NCI-H1417 (cell line): Measurements from ENCODE around the gene HCN1.

ENCODE experiments used
- DNase-seq, 3 experiments: peaks; one replicate each; lab custom pipeline; 2025; lab: John Stamatoyannopoulos, UW

The HCN1 gene

DNA sequence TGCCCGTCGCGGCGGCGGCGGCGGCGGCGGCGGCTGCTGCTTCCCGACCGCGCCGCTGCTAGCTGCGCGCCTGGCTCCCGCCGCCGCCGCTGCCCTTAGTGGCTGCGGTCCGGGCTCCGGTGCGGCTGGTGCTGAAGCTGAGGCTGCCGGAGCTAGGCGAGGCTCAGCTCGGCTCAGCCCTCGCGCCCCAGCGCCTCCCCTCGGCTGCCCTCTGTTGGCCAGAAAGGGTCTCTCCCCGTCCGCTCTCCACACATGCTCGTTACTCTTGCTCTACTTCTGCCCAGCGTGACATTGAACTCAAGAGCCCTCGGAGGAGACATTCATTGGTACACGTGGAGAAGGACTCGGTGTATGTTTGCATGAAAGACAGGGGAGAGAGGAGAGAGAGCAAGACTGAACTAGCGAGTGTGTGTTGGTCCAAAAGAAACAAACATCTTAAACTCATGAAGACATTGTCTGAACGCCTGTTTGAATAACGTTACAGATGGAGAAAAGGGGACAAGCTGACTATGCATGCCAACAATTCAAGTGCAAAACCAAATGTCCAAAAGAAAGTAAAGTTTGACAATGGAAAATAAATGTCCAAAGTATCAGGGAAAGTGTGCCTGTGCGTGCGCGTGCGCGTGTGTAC is at the start of gene HCN1:
Gene HCN1, minus strand, starts transcription at position 175 of the 631 bp plus-strand sequence.
- peak in 2 of 3 experiments; percentile 52 to 72 for DNase-seq

DNA sequence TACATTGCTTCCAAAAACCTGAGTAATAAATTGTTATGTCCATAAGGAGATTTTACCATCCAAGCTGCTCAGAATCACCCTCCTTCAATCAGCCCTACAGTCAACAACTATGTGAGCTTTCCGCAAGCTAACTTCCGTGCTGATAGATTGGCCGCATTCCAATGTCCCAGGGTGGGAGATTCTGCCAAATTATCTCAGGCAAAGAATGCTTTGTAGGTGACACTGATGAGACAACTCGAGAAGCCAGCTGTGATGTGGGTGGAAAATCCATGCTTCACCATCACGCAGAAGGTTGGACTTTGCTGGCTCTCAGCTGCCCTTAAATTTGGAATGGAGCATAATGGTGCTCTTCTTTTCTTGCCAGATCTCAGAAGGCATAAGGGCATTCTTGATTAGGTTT is 44.9 kb upstream of the HCN1 start:
- no peak for DNase-seq

DNA sequence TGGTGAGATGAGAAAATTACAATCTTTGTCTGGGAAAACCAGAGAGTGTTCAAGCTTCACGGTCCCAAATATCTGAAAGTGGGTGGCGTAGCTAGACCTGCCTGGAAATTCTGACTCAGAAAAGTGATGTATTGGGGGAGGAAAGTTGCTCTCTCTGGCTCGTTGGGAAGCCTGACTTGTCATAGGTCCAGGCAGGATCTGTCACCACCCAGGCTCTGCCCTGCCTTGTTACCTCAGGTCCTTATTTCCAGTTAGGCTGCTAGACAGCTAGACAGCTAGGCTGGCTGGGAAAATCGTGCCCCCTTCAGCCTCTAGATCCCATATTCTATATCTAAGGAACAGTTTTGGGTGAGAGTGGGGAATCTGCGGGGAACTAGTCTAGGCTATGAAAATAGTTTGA is 41.0 kb upstream of the HCN1 start:
- no peak for DNase-seq

DNA sequence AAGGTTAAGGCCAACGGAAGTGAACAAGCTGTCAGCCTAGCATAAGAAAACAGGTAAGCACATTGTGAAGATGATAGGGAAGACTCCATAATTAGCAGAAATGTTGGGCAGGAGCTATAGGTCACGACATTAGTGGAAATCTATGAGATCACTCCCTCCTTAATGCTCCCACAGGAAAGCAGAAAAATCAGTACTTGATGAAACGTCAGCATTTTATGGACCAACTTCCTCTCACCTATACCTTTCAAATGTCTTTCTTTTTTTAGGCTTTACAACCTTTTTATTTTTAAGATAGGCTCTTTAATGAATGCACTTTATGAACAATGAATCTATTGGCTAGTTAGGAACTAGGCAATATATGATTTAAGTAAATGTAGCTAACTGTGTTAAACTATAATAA is 29.4 kb upstream of the HCN1 start:
- no peak for DNase-seq

DNA sequence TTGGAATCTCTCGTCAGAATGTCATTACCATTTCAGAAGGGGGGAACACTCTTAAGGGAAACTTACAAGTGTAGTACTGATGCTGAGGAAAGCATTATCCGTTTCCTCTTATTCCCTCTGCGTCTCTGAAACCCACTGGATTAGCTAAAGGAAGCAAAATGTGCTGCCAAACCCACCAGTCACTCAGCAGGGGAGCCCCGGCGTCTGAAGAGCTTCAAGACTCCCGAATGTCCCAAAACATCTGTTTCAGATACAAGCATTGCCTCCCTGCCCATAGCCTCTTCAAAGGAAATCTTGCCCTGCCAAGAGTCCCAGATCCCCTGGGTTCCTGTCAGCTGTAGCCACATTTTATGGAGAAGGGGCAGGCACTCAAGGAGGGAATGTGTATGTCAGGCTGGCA is 1.0 kb upstream of the HCN1 start:
- DNase-seq, result no peak

DNA sequence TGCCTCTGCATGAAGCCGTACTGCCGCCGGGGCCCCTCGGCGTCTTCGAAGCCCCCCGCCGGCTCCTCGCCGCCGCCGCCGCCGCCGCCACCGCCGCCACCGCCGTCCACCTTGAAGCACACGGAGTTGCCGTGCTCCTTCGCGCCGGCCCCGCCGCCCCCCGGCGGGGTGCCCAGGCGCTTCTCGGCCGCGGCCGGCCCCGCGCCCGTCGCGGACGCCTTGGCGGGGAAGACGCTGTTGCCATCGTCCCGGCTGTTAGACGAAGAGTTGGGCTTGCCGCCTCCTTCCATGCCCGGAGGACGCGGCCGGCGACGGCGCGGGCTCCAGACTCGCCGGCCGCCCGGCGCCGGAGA is 400 bp downstream of the HCN1 start:
- DNase-seq, result no peak

DNA sequence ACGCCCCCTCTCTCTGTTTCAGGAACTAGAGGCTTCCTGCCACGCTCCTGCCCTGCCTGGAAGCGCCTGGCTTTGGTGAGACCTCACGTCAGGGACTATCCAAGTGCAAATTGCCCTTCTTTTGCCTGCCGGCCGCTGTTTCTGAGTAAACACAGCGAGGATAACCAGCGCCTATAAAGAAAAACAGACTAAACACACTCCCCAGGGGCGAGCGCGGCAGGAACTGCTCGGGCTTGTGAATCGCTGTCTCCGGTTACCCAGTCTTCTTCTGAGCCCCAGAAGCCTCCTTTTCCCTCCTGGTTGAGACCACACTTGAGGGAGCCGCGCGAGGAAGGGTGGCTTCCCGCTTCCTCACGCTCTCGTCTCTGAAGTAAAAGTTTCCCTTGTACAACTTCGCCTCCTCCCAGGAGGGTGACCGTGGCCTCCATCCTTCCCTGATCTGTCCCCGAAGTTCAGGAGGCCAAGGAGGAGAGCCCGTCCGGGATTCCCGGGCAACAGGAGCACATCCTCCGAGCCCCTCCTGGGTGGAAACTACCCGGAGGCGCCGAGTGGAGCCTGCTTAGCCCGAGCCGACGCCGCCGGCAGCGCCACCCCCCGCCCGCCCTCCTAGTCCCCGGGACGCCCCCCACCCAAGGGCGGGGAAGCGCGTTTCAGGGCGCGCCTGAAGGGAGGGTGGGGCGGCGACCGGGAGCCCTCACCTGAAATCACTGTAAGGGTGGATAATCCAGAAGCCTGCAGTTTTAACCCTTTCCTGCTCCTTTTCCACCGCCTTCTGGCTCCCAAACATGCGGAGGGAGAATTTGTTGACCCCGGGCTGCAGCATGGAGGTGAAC is 993 bp downstream of the HCN1 start:
- peak in 1 of 3 experiments; percentile 33 for DNase-seq

DNA sequence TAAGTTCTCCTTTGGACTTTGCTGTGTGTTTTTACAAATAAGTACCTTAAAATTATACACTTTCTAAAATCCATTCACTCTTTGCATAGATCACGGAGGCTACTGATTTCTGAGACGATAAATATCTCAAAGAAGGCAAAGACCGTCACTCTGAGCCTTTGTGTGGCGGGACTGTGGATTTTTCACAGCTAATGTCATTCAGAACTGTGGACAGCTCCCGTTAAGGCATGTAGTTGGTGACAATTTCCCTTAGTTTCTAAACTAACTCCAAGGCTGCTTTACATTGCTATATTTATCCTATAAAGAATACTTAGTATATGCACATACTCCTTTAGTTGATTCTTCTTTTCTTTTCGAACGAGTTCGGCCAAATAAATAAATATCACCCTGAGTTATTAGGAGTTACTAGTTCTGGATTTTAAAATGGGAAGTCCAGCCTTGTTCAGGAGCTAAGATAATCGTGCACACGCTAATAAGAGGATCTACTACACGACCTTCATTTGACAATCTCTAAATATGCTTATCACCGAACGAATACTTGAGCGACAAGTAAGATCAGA is 1.8 kb downstream of the HCN1 start:
- no peak for DNase-seq

DNA sequence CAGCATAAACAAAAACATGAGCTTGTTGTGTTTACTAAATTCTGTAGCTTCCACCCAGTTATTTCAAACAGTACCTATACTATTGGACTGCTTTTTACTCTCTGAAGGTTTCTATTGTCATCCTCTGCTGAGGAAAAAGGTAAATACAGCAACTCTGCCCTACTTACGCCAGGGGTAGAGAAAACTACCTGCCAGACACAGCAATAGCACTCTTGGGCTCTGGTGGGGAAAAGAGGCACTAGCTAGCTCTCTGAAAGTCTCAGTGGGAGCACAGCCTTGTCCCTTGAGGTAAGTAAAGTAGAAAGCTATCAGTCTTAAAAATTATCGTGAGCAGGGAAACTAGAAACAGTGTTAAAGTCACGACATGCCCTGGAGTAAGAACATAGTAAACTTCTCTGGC is 3.7 kb downstream of the HCN1 start:
- DNase-seq, result no peak

DNA sequence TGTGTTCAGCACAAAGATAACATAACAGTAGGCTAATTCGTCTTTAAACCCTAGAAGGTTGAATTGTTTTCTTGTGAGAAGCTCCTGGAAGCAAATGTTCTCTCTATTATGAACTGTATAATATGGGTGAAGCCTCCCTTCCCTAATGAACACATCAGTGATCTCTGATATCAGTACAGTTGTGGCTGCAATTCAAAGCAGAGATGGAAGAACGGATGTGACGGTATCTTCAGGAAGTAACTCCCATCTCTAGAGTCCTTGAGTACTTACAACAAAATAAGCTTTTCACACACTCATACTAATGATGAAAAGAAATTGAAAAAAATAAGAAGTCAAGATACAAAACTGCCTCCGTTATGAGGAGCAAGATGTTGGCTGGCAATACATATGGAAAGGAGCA is 4.5 kb downstream of the HCN1 start:
- no peak for DNase-seq

DNA sequence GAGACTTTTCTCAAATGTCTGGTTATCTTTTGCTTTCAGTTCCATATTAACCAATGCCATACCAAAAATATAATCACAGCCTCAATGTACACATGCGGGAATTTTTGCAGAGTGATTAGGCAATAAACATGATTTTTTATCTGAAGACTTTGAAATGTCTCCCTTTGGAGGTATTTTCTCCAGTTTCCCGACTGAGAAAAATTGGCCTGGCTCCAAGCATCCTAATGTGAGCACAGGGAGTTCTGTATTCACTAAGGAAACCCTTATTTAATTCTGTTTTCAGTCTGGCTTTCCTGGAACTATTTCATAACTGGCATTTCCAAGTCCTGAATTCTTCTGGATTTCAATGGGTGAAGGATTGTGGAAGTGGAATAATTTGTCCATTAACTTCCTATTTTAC is 8.5 kb downstream of the HCN1 start:
- DNase-seq, result no peak

DNA sequence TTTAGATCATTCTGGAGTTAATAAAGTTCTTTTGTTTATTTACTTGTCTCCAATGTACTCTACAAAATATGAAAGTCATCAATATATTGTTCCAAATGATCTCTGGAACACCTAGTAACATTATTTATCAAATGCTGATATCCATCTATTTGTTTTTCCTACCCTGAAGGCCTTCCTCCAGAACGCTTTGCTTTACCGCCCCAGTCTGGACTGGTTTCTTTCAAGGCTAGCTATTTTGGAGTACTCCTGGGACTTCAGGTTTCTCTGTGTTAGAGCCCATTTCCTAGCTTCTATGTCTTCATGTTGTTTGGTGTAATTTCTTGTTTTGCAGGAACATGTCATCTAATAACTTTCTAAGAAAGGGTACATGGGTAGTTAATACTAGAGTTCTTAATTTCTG is 9.6 kb downstream of the HCN1 start:
- no peak for DNase-seq

DNA sequence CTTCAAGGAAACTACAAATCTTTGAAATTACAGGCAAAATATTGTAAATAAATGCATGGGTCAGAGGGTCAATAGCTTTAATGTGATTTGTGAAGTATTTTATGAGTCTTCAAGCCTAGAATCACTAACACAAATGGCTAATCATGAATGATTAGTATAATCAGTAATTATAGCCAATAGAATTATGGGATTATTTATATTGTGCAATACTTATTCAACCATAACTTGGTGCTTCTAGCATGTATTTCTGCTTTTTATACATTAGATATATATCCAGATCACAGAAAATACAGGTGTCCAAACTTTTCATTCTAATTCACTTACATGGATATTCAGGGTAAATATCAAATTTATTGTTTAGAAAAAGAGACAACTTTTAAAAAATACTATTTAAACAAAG is 12.1 kb downstream of the HCN1 start:
- DNase-seq, result no peak

DNA sequence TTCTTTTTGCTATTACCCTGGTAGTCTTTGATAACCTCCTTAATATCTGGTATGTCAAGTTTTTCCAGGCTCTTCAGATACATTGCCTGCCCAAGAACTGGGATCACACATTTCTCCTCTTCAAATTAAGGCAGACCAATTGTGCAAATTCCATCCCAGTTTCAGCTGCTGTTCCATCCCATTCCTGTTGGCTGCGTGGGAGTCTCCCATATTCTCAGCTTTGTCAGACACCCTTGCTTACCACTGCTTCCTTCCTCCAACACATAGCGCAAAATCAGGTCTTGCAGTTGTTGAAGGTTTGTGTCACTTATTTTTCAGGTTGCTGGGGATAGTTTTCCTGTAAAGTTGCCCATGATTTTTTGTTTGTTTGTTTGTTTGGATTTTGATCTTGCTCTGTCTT is 15.2 kb downstream of the HCN1 start:
- DNase-seq, result no peak

DNA sequence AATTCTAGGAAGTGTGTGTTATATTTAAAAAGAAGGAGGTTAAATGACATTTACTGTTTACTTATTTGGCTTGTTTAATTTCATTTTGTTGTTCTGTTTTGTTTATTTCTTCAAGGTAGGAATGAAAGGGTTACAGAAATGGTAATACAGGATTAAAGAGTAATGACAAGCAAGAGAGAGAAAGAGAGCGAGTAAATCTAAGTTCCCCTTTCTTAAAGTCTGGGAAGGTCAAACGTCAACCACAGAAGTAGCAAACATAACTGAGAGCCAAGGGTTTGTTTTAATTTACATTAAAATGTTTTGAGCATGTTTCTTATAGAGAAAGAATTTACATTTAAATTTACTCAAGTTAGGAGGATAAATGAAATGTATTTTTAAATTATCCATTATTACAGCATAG is 18.7 kb downstream of the HCN1 start:
- no peak for DNase-seq

DNA sequence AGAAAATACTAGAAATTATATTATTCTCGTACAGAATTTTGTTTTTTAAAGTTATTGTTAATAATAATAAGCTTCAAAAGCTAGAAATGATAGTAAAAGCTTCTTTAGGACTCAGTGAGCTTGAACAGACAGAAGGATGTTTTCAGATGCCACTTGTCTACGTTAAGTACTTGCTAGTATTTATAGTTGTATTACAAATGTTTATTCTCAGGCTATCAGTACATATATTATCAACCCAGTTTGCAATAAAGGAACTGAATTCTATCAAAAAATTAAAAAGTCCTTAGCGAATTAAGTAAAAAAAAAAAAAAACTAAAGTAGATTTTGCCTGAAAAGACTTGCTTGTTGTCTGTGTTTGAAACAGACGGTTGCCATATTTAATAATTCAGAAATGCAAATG is 23.9 kb downstream of the HCN1 start:
- DNase-seq, result no peak

DNA sequence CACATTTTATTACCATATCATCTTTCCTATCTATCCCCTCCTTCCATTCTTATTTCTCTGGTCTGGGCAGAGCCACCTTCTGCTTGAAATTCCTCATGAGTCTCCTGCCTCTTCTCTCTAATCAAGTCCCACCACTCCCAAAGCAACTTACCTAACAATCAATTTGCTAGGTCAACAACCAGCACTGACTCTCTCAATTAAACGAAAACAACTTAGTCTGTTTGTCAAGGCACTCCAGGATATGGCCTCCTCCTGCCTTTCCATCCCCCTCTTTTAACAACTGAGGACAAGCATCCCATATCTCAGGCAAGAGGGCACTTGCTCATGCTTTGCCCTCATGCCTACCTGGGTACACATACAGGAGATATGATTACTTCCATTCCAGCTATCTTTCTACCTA is 47.4 kb downstream of the HCN1 start:
- DNase-seq, result no peak

DNA sequence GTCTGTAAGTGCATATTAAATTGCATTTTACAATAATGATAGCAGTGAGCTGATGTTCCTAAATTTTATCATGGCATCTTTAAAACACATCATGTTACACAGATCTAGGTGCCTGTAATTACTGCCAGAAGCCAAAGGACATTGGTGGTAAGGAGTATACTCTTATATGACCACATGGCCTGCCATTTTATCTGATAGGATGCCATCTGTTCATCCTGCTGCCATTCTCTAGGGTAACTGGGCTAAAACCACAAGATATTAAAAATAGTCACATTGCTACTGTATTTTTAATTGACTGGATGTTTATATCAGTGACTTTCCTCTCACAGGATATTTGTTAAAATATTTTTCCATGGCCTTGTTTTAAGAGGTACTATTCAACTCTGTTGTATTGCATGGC is 53.1 kb downstream of the HCN1 start:
- DNase-seq, result no peak

DNA sequence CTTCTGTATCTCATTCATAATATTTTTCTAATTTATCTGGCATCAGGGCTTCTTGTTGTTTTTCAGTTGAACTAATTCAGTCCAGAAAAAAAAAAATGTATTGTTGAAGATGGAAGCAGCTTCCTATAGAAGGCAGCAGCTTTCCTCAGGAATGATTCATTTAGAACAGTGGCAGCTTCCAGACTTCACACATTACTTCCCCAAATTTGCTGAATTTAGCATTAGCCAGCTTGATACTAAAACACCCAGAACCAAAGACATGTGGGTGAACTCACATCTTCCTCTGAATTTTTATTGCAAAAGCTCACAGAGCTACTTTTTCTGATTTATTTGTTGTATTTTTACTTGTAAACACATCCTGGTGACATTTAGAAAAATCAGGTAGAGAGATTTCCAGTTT is 53.8 kb downstream of the HCN1 start:
- no peak for DNase-seq

DNA sequence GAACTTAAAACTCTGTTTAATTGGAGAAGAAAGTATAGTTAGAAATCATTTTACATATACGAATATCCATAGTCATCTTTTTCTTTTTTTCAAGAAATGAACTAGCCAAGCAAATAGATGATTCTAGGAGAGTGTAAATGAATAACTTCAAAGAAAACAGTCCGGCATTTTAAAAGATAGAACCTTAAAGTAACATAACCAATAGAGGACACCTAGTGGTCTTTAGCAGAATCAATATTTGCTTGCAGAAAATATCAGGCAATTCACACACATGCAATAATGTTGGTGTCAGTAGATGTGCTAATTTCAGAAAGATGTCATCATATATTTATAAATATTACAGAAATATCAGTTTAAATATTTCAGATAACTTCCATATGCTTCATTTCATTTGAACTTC is 57.1 kb downstream of the HCN1 start:
- DNase-seq, result peak in 1 of 3 experiments; percentile 10

DNA sequence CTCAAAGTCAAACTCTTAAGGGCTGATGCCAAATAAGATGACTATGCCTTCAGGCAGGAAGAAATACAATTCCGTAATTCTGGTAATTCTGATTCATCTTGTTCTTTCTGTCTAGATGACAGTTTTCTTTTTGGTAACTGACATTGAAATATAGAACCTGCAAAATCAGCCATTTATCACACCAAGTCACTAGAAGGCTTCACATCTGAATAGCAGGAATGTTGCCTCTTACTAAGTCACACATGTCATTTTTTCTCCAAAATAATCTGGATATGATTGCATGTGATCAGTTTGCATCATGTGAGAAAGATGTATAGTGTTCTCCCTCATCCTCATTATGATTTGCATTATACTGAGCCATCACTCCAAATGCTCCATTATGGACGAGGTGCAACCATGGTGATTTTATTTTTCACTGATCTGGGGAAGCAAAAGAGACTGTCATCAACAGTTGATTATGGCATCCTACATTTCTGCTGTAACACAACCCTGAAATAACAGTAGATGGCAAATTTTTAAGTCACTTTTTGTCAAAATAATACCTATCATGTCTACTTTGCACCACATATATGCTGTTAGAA is 69.0 kb downstream of the HCN1 start:
- DNase-seq, result no peak

DNA sequence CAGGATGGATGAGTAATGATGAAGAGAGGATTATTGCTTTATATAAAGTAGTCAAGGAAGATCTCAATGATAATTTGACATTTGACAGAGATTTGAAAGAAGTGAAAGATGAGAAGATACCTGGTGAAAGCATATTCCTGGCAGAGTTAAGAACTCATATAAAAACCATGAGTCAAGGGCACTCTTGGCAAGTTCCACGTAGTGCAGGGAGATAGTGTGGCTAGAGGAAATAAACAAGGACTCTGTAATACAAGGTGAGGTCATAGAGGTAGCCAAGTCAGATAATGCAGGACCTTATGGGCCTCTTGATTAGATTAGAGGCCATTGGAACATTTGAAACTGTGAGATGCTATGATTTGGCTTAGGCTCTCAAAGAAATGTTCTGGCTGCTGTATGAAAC is 72.3 kb downstream of the HCN1 start:
- no peak for DNase-seq

DNA sequence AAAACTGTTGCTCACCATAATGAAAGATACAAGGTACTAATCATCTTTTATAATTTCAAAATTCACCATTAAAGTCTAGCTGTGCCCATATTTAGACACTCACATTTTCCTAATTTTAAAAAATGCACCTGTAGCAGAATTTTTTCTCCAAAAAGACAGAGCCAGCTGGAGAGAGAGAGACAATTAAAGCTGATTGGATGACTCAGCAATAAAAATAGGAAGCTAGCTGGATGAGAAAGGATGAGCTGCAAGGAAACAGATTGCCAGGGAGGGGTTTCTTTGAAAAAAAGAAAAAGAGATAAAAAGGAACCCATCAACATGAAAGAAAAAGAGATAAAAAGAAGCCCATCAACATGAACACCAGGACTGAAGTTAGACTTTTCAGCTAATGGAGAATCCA is 73.8 kb downstream of the HCN1 start:
- DNase-seq, result no peak
